Measurements from ENCODE around the gene UTP3.
"Not testable (repeated sequence)": the region's sequence is repeated elsewhere in the genome, so short reads cannot be mapped to it uniquely, and the experiment has no call there.

UTP3 gene

DNA sequence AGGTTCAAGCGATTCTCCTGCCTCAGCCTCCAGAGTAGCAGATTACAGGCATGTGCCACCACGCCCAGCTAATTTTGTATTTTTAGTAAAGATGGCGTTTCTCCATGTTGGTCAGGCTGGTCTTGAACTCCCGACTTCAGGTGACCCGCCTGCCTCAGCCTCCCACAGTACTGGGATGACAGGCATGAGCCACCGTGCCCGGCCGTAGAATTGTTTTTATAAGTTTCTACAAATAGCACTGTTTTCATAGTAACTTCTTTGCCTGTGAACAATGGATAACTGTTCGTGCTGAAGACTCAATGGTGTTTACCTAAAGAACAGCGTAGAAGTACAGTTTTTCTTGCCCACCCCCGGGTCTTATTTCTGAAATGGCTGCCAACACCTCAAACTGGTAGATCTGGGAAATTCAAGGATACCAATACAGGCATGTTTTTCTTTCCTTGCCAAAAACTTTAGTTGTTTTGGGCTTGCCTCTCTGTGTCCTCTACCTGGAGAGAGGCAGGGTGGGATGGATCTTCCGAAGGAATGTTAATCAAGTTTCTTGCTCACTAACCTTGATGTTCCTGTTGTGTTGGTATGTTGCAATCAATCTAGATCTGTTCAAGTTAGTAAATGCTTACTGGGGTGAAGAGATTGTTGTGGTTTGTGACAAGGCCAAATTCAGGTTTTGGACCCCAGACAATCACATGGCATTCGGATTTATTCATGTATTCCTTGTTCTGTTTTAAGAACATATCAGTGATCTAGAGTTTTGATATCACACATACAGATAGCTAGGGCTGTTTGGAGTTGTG lies 30.7 kb downstream of the UTP3 start:
- DNase-seq, result no peak

DNA sequence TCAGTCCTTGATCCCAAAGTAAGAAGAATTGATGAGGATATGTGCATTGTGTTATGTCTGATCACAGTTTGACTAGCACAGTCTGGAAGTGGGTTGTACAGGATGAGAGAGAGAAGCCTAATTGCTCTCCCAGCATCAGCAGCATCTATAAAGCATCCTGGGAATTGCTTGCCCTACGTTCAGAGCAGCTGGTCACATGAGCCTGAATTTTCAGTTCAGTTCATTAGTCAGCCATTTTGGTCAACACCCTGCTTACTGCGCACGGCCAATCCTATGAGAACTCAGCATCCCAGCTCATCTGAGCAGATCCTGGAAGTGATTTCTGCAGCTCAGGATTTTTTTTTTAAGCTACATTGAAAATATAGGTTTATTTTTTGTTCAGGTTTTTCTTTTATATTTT lies 33.4 kb downstream of the UTP3 start, which contains the start of gene RUFY3:
Gene RUFY3, plus strand, starts transcription at position 218 of the 400 bp plus-strand sequence. CDS start 610 bp downstream, outside the sequence.
- DNase-seq, result no peak

DNA sequence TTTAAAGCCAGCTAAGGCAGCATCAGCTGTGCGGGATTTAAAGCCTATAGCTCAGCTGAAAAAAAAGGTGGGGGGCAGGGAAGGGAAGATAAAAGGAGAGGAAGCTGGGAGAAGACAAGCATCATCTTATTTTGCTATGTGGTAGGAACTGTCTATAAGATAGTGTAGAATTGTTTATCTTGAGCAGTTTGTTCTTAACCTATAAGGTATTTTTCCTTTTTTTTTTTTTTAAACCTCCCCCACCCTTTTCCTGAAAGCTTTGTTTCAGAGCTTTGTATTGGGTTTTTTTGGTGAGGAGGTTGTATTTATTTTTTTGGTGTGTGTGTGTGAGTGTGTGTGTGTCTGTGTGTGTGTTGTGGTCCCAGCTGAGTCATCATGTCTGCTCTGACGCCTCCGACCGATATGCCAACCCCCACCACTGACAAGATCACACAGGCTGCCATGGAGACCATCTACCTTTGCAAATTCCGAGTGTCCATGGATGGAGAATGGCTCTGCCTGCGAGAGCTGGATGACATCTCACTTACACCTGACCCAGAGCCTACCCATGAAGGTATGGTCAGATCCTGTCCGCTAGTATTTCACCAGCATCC lies 34.0 kb downstream of the UTP3 start:
- DNase-seq, result no peak

DNA sequence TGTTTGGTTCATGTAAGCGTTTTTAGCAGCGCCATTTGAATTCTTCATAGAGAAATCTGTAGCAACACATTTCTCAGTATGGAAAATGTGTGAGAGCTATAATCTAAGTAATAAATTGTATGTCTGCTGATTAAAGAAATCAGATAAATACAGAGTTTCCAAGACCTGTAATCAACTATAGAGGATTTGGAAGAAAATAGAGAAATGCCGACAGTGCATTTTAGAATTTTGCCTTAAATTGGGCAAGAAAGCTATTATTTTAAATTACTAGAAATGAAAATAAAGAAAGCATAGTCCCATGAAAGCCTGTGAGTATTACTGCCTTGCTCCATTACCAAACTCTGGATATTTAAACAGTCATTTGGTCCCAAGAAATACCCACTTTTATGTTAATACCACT lies 36.1 kb downstream of the UTP3 start:
- no peak for DNase-seq

DNA sequence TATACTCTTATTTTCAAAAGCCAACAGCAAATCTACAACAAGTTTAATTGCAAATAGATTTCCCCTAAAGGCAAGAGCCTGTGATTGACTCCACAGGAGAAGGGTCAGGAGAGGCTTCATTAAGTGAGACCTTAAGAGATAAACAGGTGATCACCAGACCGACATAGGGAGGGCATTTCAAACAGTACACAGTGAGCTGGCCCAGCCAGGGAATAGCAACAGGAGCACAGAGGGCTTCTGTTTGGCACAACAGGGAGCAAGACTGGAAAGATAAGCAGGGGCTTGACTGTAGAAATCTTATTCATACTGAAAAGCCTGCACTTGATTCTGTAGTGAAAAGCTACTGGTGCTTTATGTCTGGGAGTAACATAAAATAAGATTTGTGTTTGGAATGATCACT lies 37.3 kb downstream of the UTP3 start:
- DNase-seq, result no peak

DNA sequence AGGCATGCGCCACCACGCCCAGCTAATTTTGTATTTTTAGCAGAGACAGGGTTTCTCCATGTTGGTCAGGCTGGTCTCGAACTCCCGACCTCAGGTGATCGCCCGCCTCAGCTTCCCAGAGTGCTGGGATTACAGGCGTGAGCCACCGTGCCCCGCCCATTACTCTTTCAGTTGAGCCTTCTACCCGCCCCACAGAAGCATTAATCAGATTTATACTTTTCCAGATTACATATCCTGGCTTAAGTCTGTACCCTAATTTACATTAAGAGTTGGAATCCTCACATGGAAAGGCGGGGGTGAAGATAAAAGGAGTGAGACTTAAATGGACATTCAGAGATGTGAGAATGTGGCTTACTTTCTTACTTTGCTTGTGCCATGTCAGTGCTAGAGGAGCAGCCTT lies 38.2 kb downstream of the UTP3 start:
- not testable (repeated sequence) for DNase-seq

DNA sequence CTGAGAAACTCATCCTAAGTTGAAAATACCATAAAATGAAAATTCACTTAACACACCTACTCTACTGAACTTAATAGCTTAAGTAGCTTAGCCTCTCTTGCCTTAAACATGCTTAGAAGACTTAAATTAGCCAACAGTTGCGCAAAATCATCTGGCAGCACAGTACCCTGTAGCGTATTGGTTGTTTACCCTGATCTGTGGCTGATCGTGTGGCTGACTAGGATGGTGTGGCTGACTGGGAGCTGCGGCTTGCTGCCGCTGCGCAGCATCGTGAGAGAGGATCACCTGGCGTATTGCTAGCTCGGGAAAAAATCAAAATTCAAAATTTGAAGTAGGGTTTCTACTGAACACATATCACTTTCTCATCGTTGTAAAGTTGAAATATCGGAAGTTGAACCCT lies 39.8 kb downstream of the UTP3 start:
- DNase-seq, result no peak

DNA sequence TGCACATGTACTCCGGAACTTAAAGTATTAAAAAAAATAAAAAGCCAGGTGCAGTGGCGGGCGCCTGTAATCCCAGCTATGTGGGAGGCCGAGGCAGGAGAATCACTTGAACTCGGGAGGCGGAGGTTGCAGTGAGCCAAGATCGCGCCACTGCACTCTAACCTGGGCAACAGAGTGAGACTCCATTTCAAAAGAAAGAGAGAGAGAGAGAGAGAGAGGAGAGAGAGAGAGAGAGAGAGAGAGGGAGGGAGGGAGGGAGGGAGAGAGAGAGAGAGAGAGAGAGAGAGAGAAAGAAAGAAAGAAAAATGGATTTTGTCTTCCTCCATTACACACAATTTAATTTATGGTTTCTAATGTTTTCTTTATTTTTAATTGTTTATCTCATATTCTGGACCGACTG lies 44.5 kb downstream of the UTP3 start:
- DNase-seq, result not testable (repeated sequence)

DNA sequence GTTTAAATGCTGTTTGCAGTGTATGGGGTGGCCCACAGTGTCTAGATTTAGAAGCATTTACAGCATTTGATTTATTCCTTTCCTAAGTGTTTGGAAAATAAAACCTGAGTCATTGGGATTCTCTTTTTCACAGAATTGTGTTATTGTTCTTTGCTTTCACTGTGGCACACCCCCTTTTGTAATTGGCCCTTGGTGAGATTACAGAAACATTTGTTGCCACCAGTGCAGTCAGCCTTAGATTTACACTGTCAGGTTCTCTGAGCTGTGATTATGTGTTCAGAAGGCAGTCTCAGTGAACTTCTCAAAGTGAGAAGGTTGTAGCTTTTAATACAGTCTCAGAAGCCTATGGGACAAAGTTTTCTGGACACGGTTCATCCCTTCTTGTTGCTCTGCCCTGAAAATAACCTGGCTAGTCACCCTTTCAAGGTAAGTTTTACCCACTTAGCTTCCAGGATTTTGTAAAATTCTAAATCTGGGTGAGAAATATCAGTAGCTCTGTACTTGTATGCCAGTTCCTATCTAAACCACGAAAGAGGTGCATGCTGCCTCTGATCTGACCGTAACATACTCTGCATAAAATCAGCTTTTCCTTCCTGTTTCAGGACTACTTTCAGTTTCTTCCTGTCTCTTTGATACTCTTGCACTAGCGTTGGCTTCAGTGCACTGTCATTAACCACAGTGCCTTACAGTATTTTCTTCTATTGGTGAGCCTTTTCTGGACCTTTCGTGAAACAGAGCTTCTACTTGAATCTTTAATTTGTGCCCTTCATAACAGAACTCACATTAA lies 46.0 kb downstream of the UTP3 start:
- no peak for DNase-seq

DNA sequence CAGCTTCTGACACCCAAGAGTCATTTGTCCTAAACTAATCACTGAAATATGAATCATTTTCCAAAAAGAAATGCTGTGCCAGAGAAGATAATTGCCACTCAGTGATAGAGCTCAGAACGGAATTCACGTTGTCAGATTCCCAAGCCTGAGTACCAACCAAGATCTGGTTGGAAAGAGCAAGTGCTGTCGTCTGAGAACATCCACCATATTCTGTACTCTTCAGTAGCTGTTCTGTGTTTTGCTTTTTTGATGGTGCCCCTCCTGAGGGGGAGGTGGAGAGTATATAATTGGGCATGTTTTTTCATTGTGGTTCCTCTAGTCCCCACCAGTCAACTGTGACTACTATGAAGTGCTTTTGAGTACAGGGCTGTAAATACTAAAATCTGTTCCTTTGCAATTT lies 46.6 kb downstream of the UTP3 start:
- no peak for DNase-seq

DNA sequence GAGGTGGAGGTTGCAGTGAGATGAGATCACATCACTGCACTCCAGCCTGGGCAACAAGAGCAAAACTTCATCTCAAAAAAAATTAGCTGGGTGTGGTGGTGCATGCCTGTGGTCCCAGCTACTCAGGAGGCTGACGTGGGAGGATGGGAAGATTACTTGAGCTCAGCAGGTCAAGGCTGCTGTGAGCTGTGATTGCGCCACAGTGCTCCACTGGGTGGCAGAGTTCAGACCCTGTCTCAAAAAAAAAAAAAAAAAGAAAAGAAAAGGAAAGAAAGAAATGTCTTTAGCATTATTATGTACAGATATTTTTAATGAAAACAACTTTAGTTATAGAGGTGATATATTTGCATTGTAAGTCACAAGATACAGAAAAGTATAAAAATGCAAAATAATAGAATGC lies 47.6 kb downstream of the UTP3 start:
- DNase-seq, result not testable (repeated sequence)

DNA sequence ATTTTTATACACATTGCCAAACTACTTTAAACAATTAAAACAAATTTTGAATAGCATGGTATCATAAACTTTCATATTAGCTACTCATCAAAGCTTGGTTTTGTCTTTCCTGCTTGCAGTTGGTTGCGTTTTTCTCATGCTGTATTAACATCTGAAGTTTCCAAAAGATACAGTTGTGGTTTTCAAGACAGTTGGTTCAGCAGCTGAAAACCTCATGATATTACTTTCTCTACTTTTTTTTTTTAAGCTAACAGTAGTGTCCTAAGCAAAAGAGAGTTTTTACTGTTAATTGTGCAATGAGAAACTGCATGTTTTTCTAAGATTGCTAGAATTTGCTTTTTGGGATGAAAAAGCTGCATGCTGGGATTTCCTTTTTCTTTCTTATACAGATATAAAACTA lies 48.7 kb downstream of the UTP3 start:
- no peak for DNase-seq

DNA sequence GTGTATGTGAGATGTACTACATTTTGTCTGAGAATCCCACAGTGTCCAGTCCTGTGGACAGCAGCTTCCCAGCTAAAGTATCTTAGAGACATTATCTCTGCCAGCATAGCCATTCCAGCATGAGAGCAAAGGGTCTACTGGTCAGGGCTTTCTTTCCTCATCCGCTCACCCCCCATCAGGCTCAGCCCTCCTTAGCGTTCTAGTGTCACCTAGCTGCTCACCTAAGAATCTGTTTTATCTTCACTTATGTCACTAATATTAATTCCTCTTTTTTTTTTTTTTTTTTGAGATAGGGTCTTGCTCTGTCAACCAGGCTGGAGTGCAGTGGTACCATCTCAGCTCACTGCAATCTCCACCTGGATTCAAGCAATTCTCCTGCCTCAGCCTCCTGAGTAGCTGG lies 49.1 kb downstream of the UTP3 start:
- DNase-seq, result no peak

DNA sequence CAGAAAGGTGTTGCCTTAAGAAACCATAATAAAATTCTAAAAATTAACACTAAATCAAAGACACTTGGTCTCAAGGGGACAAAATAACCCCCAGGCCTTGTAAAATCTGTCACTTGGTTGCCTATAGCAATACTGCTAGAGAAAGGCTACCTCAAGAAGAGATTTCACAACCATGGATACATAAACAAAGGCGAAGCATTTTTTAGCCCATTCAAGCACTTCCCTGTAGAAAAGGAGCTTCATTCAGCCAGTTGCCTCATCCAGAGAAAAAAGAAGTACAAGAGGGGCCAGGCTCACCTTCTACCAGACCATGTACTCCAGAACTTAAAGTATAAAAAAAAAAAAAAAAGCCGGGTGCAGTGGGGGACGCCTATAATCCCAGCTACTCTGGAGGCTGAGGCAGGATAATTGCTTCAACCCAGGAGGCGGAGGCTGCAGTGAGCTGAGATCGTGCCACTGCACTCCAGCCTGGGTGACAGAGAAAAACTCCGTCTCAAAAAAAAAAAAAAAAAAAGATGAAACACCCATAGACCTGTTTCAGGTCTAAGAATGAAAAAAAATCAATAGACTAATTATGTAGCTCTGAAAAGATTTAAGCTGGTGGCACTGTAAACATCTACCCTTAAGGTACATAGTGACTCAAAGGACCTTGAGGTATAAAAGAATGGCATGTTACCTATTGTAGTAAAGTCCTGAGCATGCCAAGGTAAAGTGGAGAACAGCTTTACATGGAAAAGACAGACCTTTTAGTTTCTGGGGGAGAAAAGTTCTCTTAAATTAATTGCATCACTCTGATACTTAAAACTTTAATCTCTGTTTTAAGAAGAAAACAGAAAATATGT lies 51.4 kb downstream of the UTP3 start:
- DNase-seq, result no peak
